Effector memory CD8-positive, alpha-beta T cell (primary cell): ENCODE results near the gene TAF11L3.
"Not testable (repeated sequence)": the region's sequence is repeated elsewhere in the genome, so short reads cannot be mapped to it uniquely, and the experiment has no call there.

ENCODE experiments used
- ATAC-seq: fragments of 150-1000 bp; cut with Tn5 transposase; replicated peaks from 2 replicates; pipeline ENCODE4 v1.10.0; 2021; ENCODE audit warnings: mild to moderate bottlenecking, moderate library complexity
- DNase-seq, 3 experiments: peaks; one replicate each; pipeline ENCODE4 v3.0.0; 2021
- H3K27ac Mint-ChIP-seq, 2 donors: one replicate each; pipeline ENCODE4 v1.8.0; 2022; ENCODE audit warnings: mild to moderate bottlenecking in 2 of 2, mixed read lengths in 2 of 2, moderate library complexity in 2 of 2
- H3K27me3 Mint-ChIP-seq, 2 donors: one replicate each; pipeline ENCODE4 v1.8.0; 2022; ENCODE audit warnings: mixed read lengths in 2 of 2
- H3K36me3 Mint-ChIP-seq: one replicate; pipeline ENCODE4 v1.8.0; 2022; ENCODE audit warnings: mild to moderate bottlenecking, moderate library complexity, mixed read lengths; ENCODE audit not compliant: insufficient read depth
- H3K4me1 Mint-ChIP-seq, 2 donors: one replicate each; pipeline ENCODE4 v1.8.0; 2022; ENCODE audit warnings: low read depth in 2 of 2, mixed read lengths in 2 of 2
- H3K4me3 Mint-ChIP-seq, 2 donors: one replicate each; pipeline ENCODE4 v1.8.0; 2022; ENCODE audit warnings: mild to moderate bottlenecking in 2 of 2, mixed read lengths in 2 of 2, moderate library complexity in 2 of 2
- H3K9me3 Mint-ChIP-seq, 2 donors: one replicate each; pipeline ENCODE4 v1.8.0; 2022; ENCODE audit warnings: mixed read lengths in 2 of 2

TAF11L3 gene

GRCh38 chr5:17517526-17517925, 641 bp upstream of the TAF11L3 start:
- H3K27me3 Mint-ChIP-seq, H3K4me1 Mint-ChIP-seq, H3K27ac Mint-ChIP-seq, H3K4me3 Mint-ChIP-seq, H3K36me3 Mint-ChIP-seq, ATAC-seq, H3K9me3 Mint-ChIP-seq: not testable (repeated sequence)
- DNase-seq = peak in 1 of 3 experiments; percentile 7

GRCh38 chr5:17519508-17519907, 1.3 kb downstream of the TAF11L3 start:
- H3K27me3 Mint-ChIP-seq, H3K4me3 Mint-ChIP-seq, DNase-seq, H3K36me3 Mint-ChIP-seq, H3K4me1 Mint-ChIP-seq, ATAC-seq, H3K27ac Mint-ChIP-seq, H3K9me3 Mint-ChIP-seq: not testable (repeated sequence)

GRCh38 chr5:17521501-17521900, 3.3 kb downstream of the TAF11L3 start, which contains the start of gene TAF11L4:
TAF11L4 (plus strand) TSS chr5:17521801.
- H3K27me3 Mint-ChIP-seq, H3K4me1 Mint-ChIP-seq, H3K27ac Mint-ChIP-seq, H3K4me3 Mint-ChIP-seq, H3K9me3 Mint-ChIP-seq, H3K36me3 Mint-ChIP-seq, DNase-seq, ATAC-seq: not testable (repeated sequence)

- not testable (repeated sequence) for H3K9me3 Mint-ChIP-seq, H3K27ac Mint-ChIP-seq, H3K4me3 Mint-ChIP-seq, ATAC-seq, H3K4me1 Mint-ChIP-seq, DNase-seq, H3K36me3 Mint-ChIP-seq, H3K27me3 Mint-ChIP-seq
Measured at GRCh38 chr5:17524935-17525334, 6.8 kb downstream of the TAF11L3 start, which contains the start of gene TAF11L5. TAF11L5 (plus strand) TSS chr5:17525235.

GRCh38 chr5:17526504-17526903, 8.3 kb downstream of the TAF11L3 start:
- peak in 1 of 3 experiments; percentile 4 for DNase-seq
- not testable (repeated sequence) for H3K36me3 Mint-ChIP-seq

GRCh38 chr5:17528369-17528768, 10.2 kb downstream of the TAF11L3 start, which contains the start of gene TAF11L6:
TAF11L6 (plus strand) TSS chr5:17528669.
- H3K36me3 Mint-ChIP-seq, H3K4me3 Mint-ChIP-seq, ATAC-seq, H3K9me3 Mint-ChIP-seq, H3K4me1 Mint-ChIP-seq, H3K27ac Mint-ChIP-seq, H3K27me3 Mint-ChIP-seq, DNase-seq: not testable (repeated sequence)

More at GRCh38 chr5:17526504-17526903, 8.3 kb downstream of the TAF11L3 start:
- H3K4me1 Mint-ChIP-seq, H3K9me3 Mint-ChIP-seq, H3K27ac Mint-ChIP-seq, H3K4me3 Mint-ChIP-seq, H3K27me3 Mint-ChIP-seq, ATAC-seq: not testable (repeated sequence)
